GM12865 (cell line): Measurements from ENCODE around the gene GPR108.

Experiments
- DNase-seq: peaks from one replicate; pipeline ENCODE4 v3.0.0; 2010; ENCODE audit warnings: low read depth
- H3K4me3 ChIP-seq: 2 replicates; pipeline ENCODE4 v1.5.1; 2011; ENCODE audit warnings: mild to moderate bottlenecking, low read depth, low read length, control low read depth
- TF ChIP-seq, protein P1 (sequence below): IDR thresholded peaks from 2 replicates; pipeline ENCODE4 v1.5.1; 2011; ENCODE audit warnings: low read length, control low read depth, low read depth, inconsistent platforms; ENCODE audit not compliant: insufficient read depth; ENCODE audit errors: missing control alignments

The GPR108 gene

GRCh38 chr19:6685962-6686627 is 51.3 kb downstream of the GPR108 start:
- TF ChIP-seq, protein P1, sequence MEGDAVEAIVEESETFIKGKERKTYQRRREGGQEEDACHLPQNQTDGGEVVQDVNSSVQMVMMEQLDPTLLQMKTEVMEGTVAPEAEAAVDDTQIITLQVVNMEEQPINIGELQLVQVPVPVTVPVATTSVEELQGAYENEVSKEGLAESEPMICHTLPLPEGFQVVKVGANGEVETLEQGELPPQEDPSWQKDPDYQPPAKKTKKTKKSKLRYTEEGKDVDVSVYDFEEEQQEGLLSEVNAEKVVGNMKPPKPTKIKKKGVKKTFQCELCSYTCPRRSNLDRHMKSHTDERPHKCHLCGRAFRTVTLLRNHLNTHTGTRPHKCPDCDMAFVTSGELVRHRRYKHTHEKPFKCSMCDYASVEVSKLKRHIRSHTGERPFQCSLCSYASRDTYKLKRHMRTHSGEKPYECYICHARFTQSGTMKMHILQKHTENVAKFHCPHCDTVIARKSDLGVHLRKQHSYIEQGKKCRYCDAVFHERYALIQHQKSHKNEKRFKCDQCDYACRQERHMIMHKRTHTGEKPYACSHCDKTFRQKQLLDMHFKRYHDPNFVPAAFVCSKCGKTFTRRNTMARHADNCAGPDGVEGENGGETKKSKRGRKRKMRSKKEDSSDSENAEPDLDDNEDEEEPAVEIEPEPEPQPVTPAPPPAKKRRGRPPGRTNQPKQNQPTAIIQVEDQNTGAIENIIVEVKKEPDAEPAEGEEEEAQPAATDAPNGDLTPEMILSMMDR, result no peak
- DNase-seq, result no peak
- H3K4me3 ChIP-seq, result no peak overlapping the region

DNA sequence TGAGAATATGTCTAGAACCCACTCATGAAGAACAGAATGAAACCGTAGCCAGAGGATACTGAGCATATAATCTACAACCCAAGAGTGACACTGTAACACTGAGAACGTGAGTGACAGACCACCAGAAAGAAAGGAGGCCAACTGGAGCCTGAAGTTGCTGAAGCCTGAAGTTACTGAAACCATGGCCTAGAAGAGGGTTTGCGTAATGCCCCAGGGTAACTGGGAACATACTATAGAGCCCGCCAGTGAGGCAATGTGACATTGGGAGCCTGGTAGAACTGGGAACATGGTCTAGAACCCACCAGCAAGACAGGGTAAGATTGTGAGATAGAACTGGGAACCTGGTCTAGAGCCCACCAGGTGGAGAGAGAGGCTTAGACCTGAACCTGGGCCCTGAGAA is 51.9 kb downstream of the GPR108 start:
- no peak for DNase-seq

DNA sequence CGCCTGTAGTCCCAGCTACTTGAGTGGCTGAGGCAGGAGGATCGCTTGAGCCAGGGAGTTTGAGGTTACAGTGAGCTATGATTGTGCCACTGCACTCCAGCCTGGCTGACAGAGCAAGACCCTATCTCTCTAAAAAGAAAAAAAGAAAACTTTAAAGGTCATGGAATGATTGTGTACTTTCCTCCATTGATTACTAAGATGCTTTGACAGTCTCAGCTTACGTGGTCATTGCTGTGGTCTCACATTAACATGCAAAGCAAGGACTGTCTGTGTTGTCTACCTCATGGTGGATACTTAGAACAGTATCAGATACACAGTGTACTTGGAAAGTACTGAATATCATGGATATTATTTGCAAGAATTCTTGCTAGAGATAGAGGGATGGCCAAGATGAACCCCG is 53.4 kb downstream of the GPR108 start:
- no peak overlapping the region for H3K4me3 ChIP-seq
- TF ChIP-seq, protein P1, result no peak
- DNase-seq, result no peak

More for the DNA sequence above, 51.9 kb downstream of the GPR108 start:
- no peak overlapping the region for H3K4me3 ChIP-seq
- TF ChIP-seq, protein P1, result no peak

GRCh38 chr19:6682607-6683128 is 54.7 kb downstream of the GPR108 start:
- no peak for DNase-seq
- no peak overlapping the region for H3K4me3 ChIP-seq
- TF ChIP-seq, protein P1, result no peak

- TF ChIP-seq, protein P1, result no peak
- DNase-seq, result no peak
- H3K4me3 ChIP-seq, result no peak overlapping the region
These were observed 57.2 kb downstream of the GPR108 start for GRCh38 chr19:6680141-6680540.
